Bronchial epithelial cell (primary cell): ENCODE results near the gene PCED1B. TPM values are rescaled to one million over a fixed set of nuclear protein-coding genes. Genes with fewer than 3 reads are reported as not detected.

Experiments used
- DNase-seq: peaks from one replicate; pipeline ENCODE4 v3.0.0-alpha.2; 2010; ENCODE audit warnings: low read depth
- FAIRE-seq: peaks from 2 replicates; lab custom pipeline; 2011; peaks lifted over from hg19 to GRCh38; lab: Jason Lieb, UNC
- H3K27me3 ChIP-seq: 2 replicates; pipeline ENCODE4 v1.5.1; 2011; ENCODE audit warnings: low read length; ENCODE audit not compliant: control insufficient read depth, insufficient read depth
- H3K36me3 ChIP-seq: 2 replicates; pipeline ENCODE4 v1.5.1; 2011; ENCODE audit warnings: low read length; ENCODE audit not compliant: control insufficient read depth, insufficient read depth
- H3K4me3 ChIP-seq: 2 replicates; pipeline ENCODE4 v1.5.1; 2011; ENCODE audit warnings: mild to moderate bottlenecking, low read depth, low read length, control low read depth
- CTCF ChIP-seq: IDR thresholded peaks from 2 replicates; pipeline ENCODE4 v1.5.1; 2011; ENCODE audit warnings: mild to moderate bottlenecking, moderate library complexity, low read length, control low read depth, inconsistent platforms; ENCODE audit not compliant: insufficient read depth, severe bottlenecking
- total RNA-seq: library from RNA; depleted of rRNA; stranded (reverse); fragments of >200 nt; gene quantifications from 2 replicates; pipeline ENCODE4 v1.2.1, GENCODE V29; 2014

Gene PCED1B
- total RNA-seq, 1 donor from 2014 or later = 1.3 TPM

GRCh38 chr12:47234576-47235141 is 155.2 kb downstream of the PCED1B start:
- FAIRE-seq = no peak
- no peak overlapping the region for H3K4me3 ChIP-seq

GRCh38 chr12:47235258-47236040 is 156.0 kb downstream of the PCED1B start:
- H3K36me3 ChIP-seq = no peaks in the 10 kb centered on the region
- H3K27me3 ChIP-seq = no peaks in the 10 kb centered on the region
- no peak for TF ChIP-seq CTCF
- H3K4me3 ChIP-seq = no peak overlapping the region
- FAIRE-seq (no peak), DNase-seq (no peak)

More at GRCh38 chr12:47234576-47235141, 155.2 kb downstream of the PCED1B start:
- TF ChIP-seq CTCF = no peak
- no peaks in the 10 kb centered on the region for H3K27me3 ChIP-seq
- no peak for DNase-seq
- no peaks in the 10 kb centered on the region for H3K36me3 ChIP-seq

- DNase-seq (peak; percentile 90), FAIRE-seq (peak; percentile 93)
- no peaks in the 10 kb centered on the region for H3K27me3 ChIP-seq
- H3K36me3 ChIP-seq = no peaks in the 10 kb centered on the region
- TF ChIP-seq CTCF = no peak
- H3K4me3 ChIP-seq = no peak overlapping the region
These were observed 156.8 kb downstream of the PCED1B start for GRCh38 chr12:47236109-47236714.

GRCh38 chr12:47237751-47238211 is 158.4 kb downstream of the PCED1B start:
- Histone ChIP-seq H3K27me3 (no peaks in the 10 kb centered on the region), H3K36me3 (no peaks in the 10 kb centered on the region), H3K4me3 (no peak overlapping the region)
- FAIRE-seq = no peak
- DNase-seq = no peak
- TF ChIP-seq CTCF = no peak

- FAIRE-seq (no peak), DNase-seq (peak; percentile 23)
- H3K36me3 ChIP-seq = no peaks in the 10 kb centered on the region
- no peak overlapping the region for H3K4me3 ChIP-seq
- no peak for TF ChIP-seq CTCF
- no peaks in the 10 kb centered on the region for H3K27me3 ChIP-seq
These were observed 159.3 kb downstream of the PCED1B start for GRCh38 chr12:47238669-47239114.
